Upper lobe of right lung (tissue), 1 donor: ENCODE measurements around the gene PARD3B. TPM values are rescaled to one million over a fixed set of nuclear protein-coding genes. Genes with fewer than 3 reads are reported as not detected.

Experiments used
- ATAC-seq: fragments of 200-7000 bp; cut with Tn5 transposase; one replicate; pipeline ENCODE4 v1.9.1; 2020; ENCODE audit warnings: mild to moderate bottlenecking, moderate library complexity
- DNase-seq: peaks from one replicate; pipeline ENCODE4 v3.0.0-alpha.2; 2020
- H3K27ac ChIP-seq: fragments of 200-600 bp; one replicate; pipeline ENCODE4 v1.8.0; 2022
- H3K27me3 ChIP-seq: fragments of 200-600 bp; one replicate; pipeline ENCODE4 v1.8.0; 2022; ENCODE audit warnings: mild to moderate bottlenecking
- H3K36me3 ChIP-seq: fragments of 200-600 bp; one replicate; pipeline ENCODE4 v1.8.0; 2022
- H3K4me1 ChIP-seq: fragments of 200-600 bp; one replicate; pipeline ENCODE4 v1.8.0; 2022
- H3K4me3 ChIP-seq: fragments of 200-600 bp; one replicate; pipeline ENCODE4 v1.8.0; 2022; ENCODE audit warnings: mild to moderate bottlenecking
- H3K9me3 ChIP-seq: fragments of 200-600 bp; one replicate; pipeline ENCODE4 v1.8.0; 2022
- intact Hi-C: fragments of 100-400 bp; cut with DNase I; formaldehyde crosslinking; loops from one replicate; pipeline ENCODE4 v1.11.0; 2022
- total RNA-seq: library from RNA; stranded (reverse); fragmentation: NEBNext Ultra II Directional; extraction: Animal tissue kit (Norgen Biotek cat#: 25700); gene quantifications from one replicate; pipeline ENCODE4 v1.2.1, GENCODE V29; 2021
- TF ChIP-seq, protein P1 (sequence below): fragments of 200-600 bp; IDR thresholded peaks from one replicate; pipeline ENCODE4 v1.8.0; 2022; ENCODE audit warnings: antibody characterized with exemption
- donor health status: DM: no; HTN: yes; CAD: no; lungs with severe emphysema.

The PARD3B gene
- total RNA-seq, 1 donor from 2014 or later, result 32.5 TPM

- Histone ChIP-seq H3K9me3 (no peaks in the 10 kb centered on the region), H3K36me3 (no peaks in the 10 kb centered on the region), H3K27ac (no peak overlapping the region), H3K4me1 (no peaks in the 10 kb centered on the region), H3K4me3 (no peak overlapping the region), H3K27me3 (no peaks in the 10 kb centered on the region)
- TF ChIP-seq, protein P1, sequence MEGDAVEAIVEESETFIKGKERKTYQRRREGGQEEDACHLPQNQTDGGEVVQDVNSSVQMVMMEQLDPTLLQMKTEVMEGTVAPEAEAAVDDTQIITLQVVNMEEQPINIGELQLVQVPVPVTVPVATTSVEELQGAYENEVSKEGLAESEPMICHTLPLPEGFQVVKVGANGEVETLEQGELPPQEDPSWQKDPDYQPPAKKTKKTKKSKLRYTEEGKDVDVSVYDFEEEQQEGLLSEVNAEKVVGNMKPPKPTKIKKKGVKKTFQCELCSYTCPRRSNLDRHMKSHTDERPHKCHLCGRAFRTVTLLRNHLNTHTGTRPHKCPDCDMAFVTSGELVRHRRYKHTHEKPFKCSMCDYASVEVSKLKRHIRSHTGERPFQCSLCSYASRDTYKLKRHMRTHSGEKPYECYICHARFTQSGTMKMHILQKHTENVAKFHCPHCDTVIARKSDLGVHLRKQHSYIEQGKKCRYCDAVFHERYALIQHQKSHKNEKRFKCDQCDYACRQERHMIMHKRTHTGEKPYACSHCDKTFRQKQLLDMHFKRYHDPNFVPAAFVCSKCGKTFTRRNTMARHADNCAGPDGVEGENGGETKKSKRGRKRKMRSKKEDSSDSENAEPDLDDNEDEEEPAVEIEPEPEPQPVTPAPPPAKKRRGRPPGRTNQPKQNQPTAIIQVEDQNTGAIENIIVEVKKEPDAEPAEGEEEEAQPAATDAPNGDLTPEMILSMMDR, result no peak
- ATAC-seq (no peak), DNase-seq (no peak)
- intact Hi-C loops, result no loop called here
Measured at GRCh38 chr2:204749319-204749718, 204.0 kb downstream of the PARD3B start.

GRCh38 chr2:204750389-204750788 is 205.1 kb downstream of the PARD3B start:
- ATAC-seq (no peak), DNase-seq (no peak)
- intact Hi-C loops, result no loop called here
- TF ChIP-seq, protein P1, result no peak
- H3K4me3 ChIP-seq, result no peak overlapping the region
- H3K36me3 ChIP-seq, result no peaks in the 10 kb centered on the region
- H3K9me3 ChIP-seq, result no peaks in the 10 kb centered on the region
- no peak overlapping the region for H3K27ac ChIP-seq
- H3K4me1 ChIP-seq, result no peaks in the 10 kb centered on the region
- H3K27me3 ChIP-seq, result no peaks in the 10 kb centered on the region

- intact Hi-C loops, result no loop called here
- Histone ChIP-seq H3K27me3 (no peaks in the 10 kb centered on the region), H3K4me1 (no peaks in the 10 kb centered on the region), H3K9me3 (no peaks in the 10 kb centered on the region), H3K36me3 (no peaks in the 10 kb centered on the region), H3K4me3 (no peak overlapping the region), H3K27ac (no peak overlapping the region)
- ATAC-seq, result no peak
- no peak for DNase-seq
- TF ChIP-seq, protein P1, result no peak
Measured at GRCh38 chr2:204751472-204751871, 206.2 kb downstream of the PARD3B start.

GRCh38 chr2:204753841-204754240 is 208.6 kb downstream of the PARD3B start:
- Histone ChIP-seq H3K27me3 (no peaks in the 10 kb centered on the region), H3K9me3 (no peaks in the 10 kb centered on the region), H3K4me1 (no peaks in the 10 kb centered on the region), H3K27ac (no peak overlapping the region), H3K36me3 (no peaks in the 10 kb centered on the region), H3K4me3 (no peak overlapping the region)
- ATAC-seq (no peak), DNase-seq (no peak)
- TF ChIP-seq, protein P1, result no peak
- intact Hi-C loops, result no loop called here

- ATAC-seq, result no peak
- Histone ChIP-seq H3K4me3 (no peak overlapping the region), H3K36me3 (no peaks in the 10 kb centered on the region), H3K27me3 (no peaks in the 10 kb centered on the region), H3K9me3 (no peaks in the 10 kb centered on the region), H3K27ac (no peak overlapping the region), H3K4me1 (no peaks in the 10 kb centered on the region)
- intact Hi-C loops, result no loop called here
- DNase-seq, result no peak
- TF ChIP-seq, protein P1, result no peak
Measured at GRCh38 chr2:204754898-204755297, 209.6 kb downstream of the PARD3B start.
